DMS153 treated with DMSO at 0.1 percent for 48 hours (cell line): ENCODE measurements around the gene TTLL11.
A peak's percentile ranks its signal among the peaks of the same experiment; 100 is the strongest.

Experiments
- DNase-seq: peaks from one replicate; lab custom pipeline; 2025; ENCODE audit not compliant: unreplicated experiment; lab: John Stamatoyannopoulos, UW

The TTLL11 gene

DNA sequence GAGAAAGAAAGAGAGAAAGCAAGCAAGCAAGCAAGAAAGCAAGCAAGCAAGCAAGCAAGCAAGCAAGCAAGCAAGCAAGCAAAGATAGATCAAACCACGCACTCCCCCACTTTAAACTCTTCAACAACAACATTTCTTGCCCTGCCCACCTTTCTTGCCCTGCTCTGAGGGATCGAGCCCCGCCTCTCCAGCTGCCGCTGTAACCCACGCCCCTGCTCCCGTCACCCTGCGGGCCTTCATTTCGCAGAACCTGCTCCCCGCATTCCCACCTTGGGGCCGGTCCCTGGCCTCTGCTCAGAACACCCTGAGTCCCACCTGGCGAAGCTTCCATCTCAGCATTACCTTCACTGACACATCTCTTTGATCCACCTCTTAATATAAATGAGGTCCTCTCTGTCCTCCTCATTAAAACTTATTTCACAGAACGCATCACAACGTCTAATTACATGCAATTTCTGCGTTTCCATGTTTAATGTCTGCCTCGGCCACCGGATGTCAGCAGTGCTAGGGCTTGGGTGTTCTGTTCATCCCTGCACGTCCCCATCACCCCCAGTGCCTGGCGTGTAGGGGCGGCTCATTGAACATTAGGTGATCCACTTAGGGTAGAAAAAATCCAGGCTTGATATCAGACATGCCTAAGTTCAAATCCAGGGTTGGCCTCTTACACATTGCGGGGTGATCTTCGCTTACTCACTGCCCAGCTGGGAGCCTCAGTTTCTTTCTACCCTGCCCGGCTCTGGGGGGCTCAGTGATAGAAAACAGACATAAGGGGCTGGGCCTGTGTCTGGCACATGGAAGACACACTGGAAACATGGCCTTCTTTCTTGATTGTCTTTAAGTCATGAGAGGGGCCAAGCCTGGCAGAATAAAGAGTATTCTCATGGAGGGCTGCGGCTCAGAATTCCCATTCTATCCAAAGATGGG, 254.1 kb downstream of the TTLL11 start:
- no peak for DNase-seq

- DNase-seq = no peak
Measured at GRCh38 chr9:121837113-121837961, 255.8 kb downstream of the TTLL11 start.

- no peak for DNase-seq
Measured at GRCh38 chr9:121836366-121836885, 256.7 kb downstream of the TTLL11 start.

- no peak for DNase-seq
Measured at GRCh38 chr9:121835587-121836365, 257.3 kb downstream of the TTLL11 start.

GRCh38 chr9:121833061-121833460, 260.0 kb downstream of the TTLL11 start:
- DNase-seq = no peak

DNA sequence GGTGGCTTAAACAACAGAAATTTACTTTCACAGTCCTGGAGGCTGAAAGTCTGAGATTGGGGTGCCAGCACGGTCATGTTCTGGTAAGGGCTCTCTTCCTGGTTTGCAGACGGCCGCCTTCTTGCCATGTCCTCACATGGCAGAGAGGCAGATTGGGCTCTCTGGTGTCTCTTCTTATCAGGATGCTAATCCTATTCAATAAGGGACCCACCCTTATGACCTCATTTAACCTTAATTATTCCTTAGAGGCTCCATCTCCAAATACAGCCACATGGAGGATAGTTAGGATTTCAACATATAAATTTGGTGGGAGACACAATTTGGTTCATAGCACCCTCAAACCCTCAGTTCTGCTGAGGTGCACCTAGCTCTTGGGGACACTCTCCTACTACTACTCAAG, 261.2 kb downstream of the TTLL11 start:
- DNase-seq = no peak

DNA sequence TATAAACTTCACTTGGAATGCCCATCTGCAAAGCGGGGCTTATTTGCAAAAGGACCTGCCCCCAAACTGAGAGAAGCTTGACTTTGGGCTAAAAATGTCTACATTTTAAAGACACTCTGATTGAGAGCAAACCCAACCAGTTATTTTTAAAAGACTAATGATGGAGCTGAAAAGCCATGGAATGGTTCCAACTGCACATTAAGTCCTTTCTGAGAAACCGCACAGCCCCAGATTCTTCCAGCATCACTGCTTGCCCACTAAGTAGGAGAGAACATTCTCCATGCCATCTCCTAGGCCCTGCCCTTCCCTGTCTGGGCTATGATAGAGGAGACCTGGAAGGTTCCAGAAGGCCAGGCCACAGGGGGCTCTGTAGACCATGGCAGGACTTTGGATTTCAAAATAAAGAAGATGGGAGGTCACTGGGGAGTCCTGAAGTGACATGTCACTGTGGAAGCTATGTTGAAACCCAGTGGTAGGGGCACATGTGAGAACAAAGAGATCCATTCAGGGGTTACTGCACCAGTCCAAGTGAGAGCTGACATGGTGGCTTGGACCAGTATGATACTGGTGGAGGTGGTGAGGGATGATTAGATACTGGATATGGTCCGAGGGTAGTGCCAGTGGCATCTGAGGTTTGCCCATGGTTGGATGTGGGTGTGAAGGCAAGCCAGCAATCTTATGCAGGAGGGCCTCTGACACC, 262.5 kb downstream of the TTLL11 start:
- no peak for DNase-seq

DNA sequence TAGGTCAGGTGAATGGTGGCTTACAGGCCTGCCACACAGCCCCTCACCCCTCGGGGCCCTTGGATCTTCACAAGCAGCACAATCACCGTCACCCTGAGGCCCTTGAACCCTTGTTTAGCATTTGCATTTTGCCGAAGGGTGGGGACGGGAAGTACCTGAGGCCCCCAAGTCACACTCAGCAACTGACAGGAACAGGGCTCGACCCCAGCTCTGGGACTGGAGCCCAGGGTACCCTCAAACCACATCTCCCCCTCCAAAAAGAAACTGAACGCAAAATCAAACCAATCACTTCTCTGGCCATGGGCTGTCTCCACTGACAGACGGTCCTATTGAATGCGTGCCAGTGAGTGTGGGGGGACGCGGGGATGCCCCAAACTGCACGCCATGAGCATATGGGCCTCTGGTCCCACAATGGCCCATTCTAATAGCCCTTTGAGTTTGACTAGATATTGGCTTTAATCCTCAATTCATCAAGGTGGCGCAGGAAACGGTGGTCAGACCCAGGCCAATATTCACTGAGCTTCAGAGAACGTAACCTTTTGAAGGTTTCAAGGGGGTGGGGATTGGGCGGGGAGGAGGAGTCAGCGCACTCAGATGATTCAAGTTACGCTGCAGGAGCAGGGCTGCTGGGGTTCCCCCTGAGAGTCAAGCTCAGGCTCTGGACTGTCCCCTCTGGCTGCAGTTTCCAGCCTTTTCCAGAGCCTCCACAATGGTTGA, 265.7 kb downstream of the TTLL11 start:
- no peak for DNase-seq

DNA sequence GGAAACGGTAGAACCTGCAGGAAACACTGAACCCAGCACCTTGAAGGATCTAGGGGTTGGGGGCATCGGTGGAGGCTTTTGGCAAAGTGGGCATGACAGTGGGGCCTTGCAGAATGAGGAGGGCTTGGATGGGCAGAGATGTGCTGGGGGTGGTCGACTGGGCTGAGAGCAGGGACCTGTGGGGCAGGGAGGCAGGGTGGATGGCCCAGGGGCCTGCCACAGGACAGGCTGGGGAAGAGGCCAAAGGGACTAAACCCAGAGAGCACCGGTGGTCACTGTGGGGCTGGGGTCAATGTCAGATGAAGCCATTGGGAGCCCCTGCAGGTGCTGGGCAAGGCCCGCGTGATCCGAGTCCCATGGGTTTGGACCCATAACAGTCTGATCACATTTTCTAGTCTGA, 266.4 kb downstream of the TTLL11 start:
- DNase-seq = no peak

DNA sequence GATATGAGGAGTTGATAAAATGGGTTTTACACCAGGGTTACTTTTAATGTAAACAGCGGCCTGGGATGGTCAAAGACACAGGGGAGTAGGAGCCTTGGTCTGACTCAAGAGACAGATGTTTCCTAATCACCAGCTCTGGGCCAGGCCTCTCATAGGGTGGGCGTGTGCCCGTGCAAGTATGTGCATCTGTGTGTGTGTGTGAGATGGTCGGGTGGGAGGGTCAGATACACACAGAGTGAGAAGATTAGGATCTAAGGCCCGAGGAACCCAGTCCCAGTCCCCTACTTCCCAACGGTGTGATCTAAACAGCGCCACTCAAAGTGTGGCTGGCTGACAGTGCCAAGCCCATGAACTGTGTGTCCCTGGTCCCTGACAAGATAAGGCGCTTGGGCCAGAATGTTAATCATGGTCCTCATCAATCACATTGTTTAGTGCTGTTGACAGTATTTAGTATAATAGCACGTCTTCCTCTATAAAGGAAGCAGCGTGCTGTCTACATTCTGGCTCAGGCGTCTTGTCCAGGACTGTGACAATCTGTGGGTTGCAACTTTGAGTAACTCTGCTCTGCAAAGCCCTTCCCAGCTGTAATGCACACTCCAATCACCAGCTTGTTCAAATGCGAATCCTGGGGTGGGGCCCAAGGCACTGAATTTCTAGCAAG, 267.9 kb downstream of the TTLL11 start:
- DNase-seq = no peak

- DNase-seq = no peak
Measured at GRCh38 chr9:121824651-121825030, 268.5 kb downstream of the TTLL11 start.

- no peak for DNase-seq
Measured at GRCh38 chr9:121823451-121824169, 269.5 kb downstream of the TTLL11 start.

- DNase-seq = no peak
Measured at GRCh38 chr9:121822093-121823085, 270.7 kb downstream of the TTLL11 start.

- no peak for DNase-seq
Measured at GRCh38 chr9:121821326-121821725, 271.8 kb downstream of the TTLL11 start.

- no peak for DNase-seq
Measured at GRCh38 chr9:121820286-121821005, 272.7 kb downstream of the TTLL11 start.

GRCh38 chr9:121819428-121820231, 273.5 kb downstream of the TTLL11 start:
- DNase-seq = peak; percentile 24
